GM12878 (cell line): ENCODE measurements around the gene MIS12. TPM values are rescaled to one million over a fixed set of nuclear protein-coding genes. Genes with fewer than 3 reads are reported as not detected.

ENCODE experiments used
- ATAC-seq: fragments of 200-7000 bp; cut with Tn5 transposase; 3 replicates; pipeline ENCODE4 v1.9.1; 2020; ENCODE audit warnings: mild to moderate bottlenecking, moderate library complexity
- BruUV-seq: library from RNA; stranded (reverse); fragments of 400-500 nt; replicated peaks from 2 replicates; lab custom pipeline; 2021; lab: Mats Ljungman, UMichigan
- CTCF ChIA-PET: fragments of 300-600 bp; sonication (Branson Sonifier 250); formaldehyde crosslinking; extraction: SDS; loops from one replicate; lab custom pipeline; 2021; ENCODE audit warnings: inconsistent platforms; lab: Yijun Ruan, JAX
- POLR2A ChIA-PET: fragments of 350-600 bp; formaldehyde crosslinking; extraction: SDS; loops from one replicate; lab custom pipeline; 2021; ENCODE audit warnings: inconsistent platforms; lab: Charles Lee
- RAD21 ChIA-PET: fragments of 300-600 bp; sonication (Branson Sonifier 250); formaldehyde crosslinking; loops from one replicate; lab custom pipeline; 2023; ENCODE audit warnings: antibody characterized with exemption; ENCODE audit not compliant: unreplicated experiment; lab: Charles Lee
- SMC1A ChIA-PET: fragments of 300-600 bp; sonication (Branson Sonifier 250); formaldehyde crosslinking; loops from one replicate; lab custom pipeline; 2023; ENCODE audit not compliant: unreplicated experiment, uncharacterized antibody; lab: Charles Lee
- DNase-seq: peaks from one replicate; pipeline ENCODE4 v3.0.0-alpha.2; 2011; ENCODE audit warnings: low read depth, low spot score
- FAIRE-seq: peaks from 3 replicates; lab custom pipeline; 2011; peaks lifted over from hg19 to GRCh38; lab: Jason Lieb, UNC
- H2AFZ ChIP-seq: 2 replicates; pipeline ENCODE4 v1.6.0; 2011; ENCODE audit warnings: low read depth, low read length, control low read depth; ENCODE audit not compliant: control insufficient read depth
- H3K27ac ChIP-seq: 2 replicates; pipeline ENCODE4 v1.5.1; 2011; ENCODE audit warnings: control low read depth; ENCODE audit not compliant: control insufficient read depth, insufficient read depth
- H3K27me3 ChIP-seq, 2 experiments: replicated peaks in 1 of 2; 2 replicates each; pipeline versions ENCODE4 v1.6.0 to v1.6.1; 2011; ENCODE audit warnings: low read length in 1 of 2; ENCODE audit not compliant: control insufficient read depth in 2 of 2, insufficient read depth in 2 of 2
- H3K36me3 ChIP-seq, 2 experiments: 2 replicates each; pipeline ENCODE4 v1.5.1; 2011; ENCODE audit warnings: low read length in 1 of 2; ENCODE audit not compliant: control insufficient read depth in 2 of 2, insufficient read depth in 2 of 2
- H3K4me1 ChIP-seq: 2 replicates; pipeline ENCODE4 v1.6.1; 2011; ENCODE audit warnings: mild to moderate bottlenecking, low read length, moderate library complexity, mixed read lengths; ENCODE audit not compliant: control insufficient read depth, insufficient read depth
- H3K4me2 ChIP-seq: 2 replicates; pipeline ENCODE4 v1.6.0; 2011; ENCODE audit warnings: control low read depth; ENCODE audit not compliant: control insufficient read depth, insufficient read depth
- H3K4me3 ChIP-seq: fragments of 200-600 bp; sonication (generic); 2 replicates; pipeline ENCODE4 v1.5.1; 2016
- H3K79me2 ChIP-seq: 2 replicates; pipeline ENCODE4 v1.6.0; 2011; ENCODE audit warnings: low read length; ENCODE audit not compliant: control insufficient read depth, insufficient read depth
- H3K9ac ChIP-seq: 2 replicates; pipeline ENCODE4 v1.8.0; 2011; ENCODE audit warnings: low read length, control low read depth, mixed read lengths; ENCODE audit not compliant: control insufficient read depth, insufficient read depth
- H3K9me3 ChIP-seq: replicated peaks from 3 replicates; pipeline ENCODE4 v1.5.1; 2011; ENCODE audit warnings: mild to moderate bottlenecking, low read length; ENCODE audit not compliant: control insufficient read depth, insufficient read depth
- H4K20me1 ChIP-seq: 2 replicates; pipeline ENCODE4 v1.6.0; 2011; ENCODE audit not compliant: control insufficient read depth, insufficient read depth
- CBFB ChIP-seq: IDR thresholded peaks from 2 replicates; pipeline ENCODE4 v1.6.1; 2016; ENCODE audit warnings: antibody characterized with exemption, low read depth
- CHD4 ChIP-seq: fragments of 200-600 bp; sonication (generic); IDR thresholded peaks from 2 replicates; pipeline ENCODE4 v1.6.1; 2016; ENCODE audit warnings: mild to moderate bottlenecking
- IRF4 ChIP-seq: IDR thresholded peaks from 2 replicates; pipeline ENCODE4 v1.6.1; 2011; ENCODE audit warnings: low read depth, low read length
- NRF1 ChIP-seq: conservative IDR thresholded peaks from 2 replicates; pipeline ENCODE4 v1.6.1; 2011; ENCODE audit warnings: mild to moderate bottlenecking, low read depth, low read length, improper control_type of control experiment
- SMAD5 ChIP-seq: IDR thresholded peaks from 2 replicates; pipeline ENCODE4 v1.6.1; 2016; ENCODE audit warnings: antibody characterized with exemption, low read depth
- SP1 ChIP-seq: IDR thresholded peaks from one replicate; pipeline ENCODE4 v1.6.1; 2011; ENCODE audit warnings: low read depth, low read length
- SREBF1 ChIP-seq: IDR thresholded peaks from 2 replicates; pipeline ENCODE4 v1.6.1; 2012; ENCODE audit warnings: mild to moderate bottlenecking, low read length
- WGBS: methylation state at CpG from one replicate; pipeline ENCODE4 v1.1.6; 2016; ENCODE audit warnings: low lambda C conversion rate; ENCODE audit not compliant: insufficient replicate concordance, insufficient coverage; ENCODE audit errors: missing lambda C conversion rate; 5-methylcytosine and 5-hydroxymethylcytosine counted together
- in situ Hi-C: fragments of 300-500 bp; cut with MboI; formaldehyde crosslinking; loops from 9 replicates; pipeline ENCODE4 v1.14.3; 2018; ENCODE audit warnings: mixed read lengths
- intact Hi-C: fragments of 100-400 bp; cut with micrococcal nuclease; formaldehyde crosslinking; loops from one replicate; pipeline ENCODE4 v1.14.2; 2022; ENCODE audit not compliant: unreplicated experiment
- polyA plus RNA-seq, 11 experiments: library from polyadenylated mRNA; depleted of rRNA in 4 of 11; unstranded in 6 of 11; stranded (reverse) in 5 of 11; fragments of >200 nt; fragmentation: Nextera tagmentation in 4 of 11; fragmentation: Illumina TruSeq in 1 of 11; extraction: Ambion mirVana in 4 of 11; extraction: Trizol in 1 of 11; gene quantifications; 1 replicate in 1 of 11; 2 replicates in 10 of 11; pipeline versions ENCODE4 v1.2.1 to v1.2.3, GENCODE V29; 2011 to 2016; ENCODE audit warnings: inconsistent platforms in 2 of 11, missing spikeins in 2 of 11, low read depth in 1 of 11
- total RNA-seq, 4 experiments: library from RNA; depleted of rRNA in 3 of 4; stranded (reverse); fragments of >200 nt in 3 of 4; fragmentation: Illumina TruSeq in 1 of 4; extraction: Trizol in 1 of 4; gene quantifications; 2 replicates each; pipeline versions ENCODE4 v1.2.1 to v1.2.3, GENCODE V29; 2013 to 2021
- TF ChIP-seq, protein P1 (sequence below): fragments of 450-650 bp; IDR thresholded peaks from 2 replicates; pipeline ENCODE4 v1.6.1; 2016; ENCODE audit warnings: mild to moderate bottlenecking
- TF ChIP-seq, protein P2 (sequence below): IDR thresholded peaks from 2 replicates; pipeline ENCODE4 v1.6.1; 2011; ENCODE audit warnings: low read depth, low read length, improper control_type of control experiment, borderline replicate concordance
- TF ChIP-seq, protein P3 (sequence below): fragments of 450-650 bp; IDR thresholded peaks from 2 replicates; pipeline ENCODE4 v1.6.1; 2018; ENCODE audit warnings: borderline replicate concordance, mild to moderate bottlenecking; ENCODE audit not compliant: partially characterized antibody
- TF ChIP-seq, protein P4 (sequence below): fragments of 450-650 bp; IDR thresholded peaks from 2 replicates; pipeline ENCODE4 v1.6.1; 2016; ENCODE audit warnings: mild to moderate bottlenecking

Gene MIS12
- total and polyA plus RNA-seq, 10 of the 15 experiments (the other 5 are each of a cell fraction or from before 2014, with no cell fraction given), result 19.8 to 34.2 (median 25.0) TPM

DNA sequence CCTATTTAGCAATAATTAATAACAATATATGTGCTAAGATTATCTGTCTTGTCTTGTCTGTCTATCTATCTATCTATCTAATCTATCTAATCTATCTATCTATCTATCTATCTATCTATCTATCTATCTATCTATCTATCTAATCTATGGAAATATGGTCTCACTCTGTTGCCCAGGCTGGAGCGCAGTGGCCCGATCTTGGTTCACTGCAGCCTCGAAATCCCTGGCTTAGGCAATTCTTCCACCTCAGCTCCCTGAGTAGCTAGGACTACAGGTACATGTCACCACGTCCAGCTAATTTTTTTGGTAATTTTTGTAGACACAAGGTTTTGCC is 44.7 kb downstream of the MIS12 start:
- H3K27ac ChIP-seq, result no peak overlapping the region
- in situ Hi-C loops, result no loop called here
- no peak for ATAC-seq
- POLR2A ChIA-PET, result no interaction called here
- H3K27me3 ChIP-seq, result no peaks in the 10 kb centered on the region
- FAIRE-seq, result no peak
- RAD21 ChIA-PET, result no interaction called here
- no peaks in the 10 kb centered on the region for H3K9me3 ChIP-seq
- no peaks in the 10 kb centered on the region for H3K4me1 ChIP-seq
- H3K36me3 ChIP-seq, result peaks cover 0 to 20% of the 10 kb centered on the region in 2 experiments; a peak in 3 of 4 replicates
- no peak overlapping the region for H2AFZ ChIP-seq
- H4K20me1 ChIP-seq, result no peaks in the 10 kb centered on the region
- H3K4me2 ChIP-seq, result no peak overlapping the region
- TF ChIP-seq CHD4, result no peak
- no peak for TF ChIP-seq NRF1
- TF ChIP-seq, protein P1, sequence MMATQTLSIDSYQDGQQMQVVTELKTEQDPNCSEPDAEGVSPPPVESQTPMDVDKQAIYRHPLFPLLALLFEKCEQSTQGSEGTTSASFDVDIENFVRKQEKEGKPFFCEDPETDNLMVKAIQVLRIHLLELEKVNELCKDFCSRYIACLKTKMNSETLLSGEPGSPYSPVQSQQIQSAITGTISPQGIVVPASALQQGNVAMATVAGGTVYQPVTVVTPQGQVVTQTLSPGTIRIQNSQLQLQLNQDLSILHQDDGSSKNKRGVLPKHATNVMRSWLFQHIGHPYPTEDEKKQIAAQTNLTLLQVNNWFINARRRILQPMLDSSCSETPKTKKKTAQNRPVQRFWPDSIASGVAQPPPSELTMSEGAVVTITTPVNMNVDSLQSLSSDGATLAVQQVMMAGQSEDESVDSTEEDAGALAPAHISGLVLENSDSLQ, result no peak
- no peak for TF ChIP-seq IRF4
- TF ChIP-seq SREBF1, result no peak
- TF ChIP-seq SMAD5, result no peak
- TF ChIP-seq, protein P2, sequence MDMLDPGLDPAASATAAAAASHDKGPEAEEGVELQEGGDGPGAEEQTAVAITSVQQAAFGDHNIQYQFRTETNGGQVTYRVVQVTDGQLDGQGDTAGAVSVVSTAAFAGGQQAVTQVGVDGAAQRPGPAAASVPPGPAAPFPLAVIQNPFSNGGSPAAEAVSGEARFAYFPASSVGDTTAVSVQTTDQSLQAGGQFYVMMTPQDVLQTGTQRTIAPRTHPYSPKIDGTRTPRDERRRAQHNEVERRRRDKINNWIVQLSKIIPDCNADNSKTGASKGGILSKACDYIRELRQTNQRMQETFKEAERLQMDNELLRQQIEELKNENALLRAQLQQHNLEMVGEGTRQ, result no peak
- no peak for TF ChIP-seq SP1
- no peak for TF ChIP-seq CBFB
- TF ChIP-seq, protein P3, sequence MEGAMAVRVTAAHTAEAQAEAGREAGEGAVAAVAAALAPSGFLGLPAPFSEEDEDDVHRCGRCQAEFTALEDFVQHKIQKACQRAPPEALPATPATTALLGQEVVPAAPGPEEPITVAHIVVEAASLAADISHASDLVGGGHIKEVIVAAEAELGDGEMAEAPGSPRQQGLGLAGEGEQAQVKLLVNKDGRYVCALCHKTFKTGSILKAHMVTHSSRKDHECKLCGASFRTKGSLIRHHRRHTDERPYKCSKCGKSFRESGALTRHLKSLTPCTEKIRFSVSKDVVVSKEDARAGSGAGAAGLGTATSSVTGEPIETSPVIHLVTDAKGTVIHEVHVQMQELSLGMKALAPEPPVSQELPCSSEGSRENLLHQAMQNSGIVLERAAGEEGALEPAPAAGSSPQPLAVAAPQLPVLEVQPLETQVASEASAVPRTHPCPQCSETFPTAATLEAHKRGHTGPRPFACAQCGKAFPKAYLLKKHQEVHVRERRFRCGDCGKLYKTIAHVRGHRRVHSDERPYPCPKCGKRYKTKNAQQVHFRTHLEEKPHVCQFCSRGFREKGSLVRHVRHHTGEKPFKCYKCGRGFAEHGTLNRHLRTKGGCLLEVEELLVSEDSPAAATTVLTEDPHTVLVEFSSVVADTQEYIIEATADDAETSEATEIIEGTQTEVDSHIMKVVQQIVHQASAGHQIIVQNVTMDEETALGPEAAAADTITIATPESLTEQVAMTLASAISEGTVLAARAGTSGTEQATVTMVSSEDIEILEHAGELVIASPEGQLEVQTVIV, result no peak
- TF ChIP-seq, protein P4, sequence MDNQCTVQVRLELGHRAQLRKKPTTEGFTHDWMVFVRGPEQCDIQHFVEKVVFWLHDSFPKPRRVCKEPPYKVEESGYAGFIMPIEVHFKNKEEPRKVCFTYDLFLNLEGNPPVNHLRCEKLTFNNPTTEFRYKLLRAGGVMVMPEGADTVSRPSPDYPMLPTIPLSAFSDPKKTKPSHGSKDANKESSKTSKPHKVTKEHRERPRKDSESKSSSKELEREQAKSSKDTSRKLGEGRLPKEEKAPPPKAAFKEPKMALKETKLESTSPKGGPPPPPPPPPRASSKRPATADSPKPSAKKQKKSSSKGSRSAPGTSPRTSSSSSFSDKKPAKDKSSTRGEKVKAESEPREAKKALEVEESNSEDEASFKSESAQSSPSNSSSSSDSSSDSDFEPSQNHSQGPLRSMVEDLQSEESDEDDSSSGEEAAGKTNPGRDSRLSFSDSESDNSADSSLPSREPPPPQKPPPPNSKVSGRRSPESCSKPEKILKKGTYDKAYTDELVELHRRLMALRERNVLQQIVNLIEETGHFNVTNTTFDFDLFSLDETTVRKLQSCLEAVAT, result no peak
- CTCF ChIA-PET, result no interaction called here
- H3K9ac ChIP-seq, result no peak overlapping the region
- DNase-seq, result no peak
- BruUV-seq, result no TSS peak
- H3K79me2 ChIP-seq, result no peaks in the 10 kb centered on the region
- 92% methylated on average over 4 of the region's 4 CpGs for WGBS
- no peak overlapping the region for H3K4me3 ChIP-seq
- intact Hi-C loops, result no loop called here
- SMC1A ChIA-PET, result no interaction called here
